Astrocyte (in vitro differentiated cells and primary cell): ENCODE results near the gene MATN3. TPM values are rescaled to one million over a fixed set of nuclear protein-coding genes. Genes with fewer than 3 reads are reported as not detected.

Source experiments
- DNase-seq: peaks from one replicate; pipeline ENCODE4 v3.0.0-alpha.2; 2010; ENCODE audit warnings: low read depth
- FAIRE-seq: peaks from 2 replicates; lab custom pipeline; 2011; peaks lifted over from hg19 to GRCh38; lab: Jason Lieb, UNC
- H2AFZ ChIP-seq: 2 replicates; pipeline ENCODE4 v1.6.0; 2012; ENCODE audit warnings: low read depth, low read length, inconsistent platforms
- H3K27ac ChIP-seq: 2 replicates; pipeline ENCODE4 v1.5.1; 2011; ENCODE audit warnings: low read depth, low read length, inconsistent platforms
- H3K27me3 ChIP-seq: 2 replicates; pipeline ENCODE4 v1.6.0; 2011; ENCODE audit warnings: low read length, inconsistent platforms; ENCODE audit not compliant: insufficient read depth
- H3K36me3 ChIP-seq: 2 replicates; pipeline ENCODE4 v1.5.1; 2011; ENCODE audit warnings: low read length, inconsistent platforms; ENCODE audit not compliant: insufficient read depth
- H3K4me1 ChIP-seq: 2 replicates; pipeline ENCODE4 v1.5.1; 2011; ENCODE audit warnings: low read length, inconsistent platforms; ENCODE audit not compliant: insufficient read depth
- H3K4me2 ChIP-seq: 2 replicates; pipeline ENCODE4 v1.6.0; 2012; ENCODE audit warnings: low read length, inconsistent platforms
- H3K4me3 ChIP-seq: 2 replicates; pipeline ENCODE4 v1.5.1; 2011; ENCODE audit warnings: low read depth, mild to moderate bottlenecking, low read length, inconsistent platforms; ENCODE audit not compliant: insufficient read depth
- H3K79me2 ChIP-seq: 2 replicates; pipeline ENCODE4 v1.6.0; 2012; ENCODE audit warnings: mild to moderate bottlenecking, low read length, inconsistent platforms; ENCODE audit not compliant: insufficient read depth
- H3K9ac ChIP-seq: 2 replicates; pipeline ENCODE4 v1.6.0; 2012; ENCODE audit warnings: mild to moderate bottlenecking, low read length, inconsistent platforms
- H3K9me3 ChIP-seq: 2 replicates; pipeline ENCODE4 v1.5.1; 2012; ENCODE audit warnings: low read depth, mild to moderate bottlenecking, low read length, inconsistent platforms; ENCODE audit not compliant: insufficient read depth
- H4K20me1 ChIP-seq: 2 replicates; pipeline ENCODE4 v1.6.0; 2012; ENCODE audit warnings: low read length, inconsistent platforms; ENCODE audit not compliant: insufficient read depth
- H3K27ac Mint-ChIP-seq: one replicate; pipeline ENCODE4 v1.8.0; 2021; ENCODE audit warnings: mild to moderate bottlenecking, mixed read lengths; ENCODE audit not compliant: unreplicated experiment
- H3K27me3 Mint-ChIP-seq: one replicate; pipeline ENCODE4 v1.8.0; 2021; ENCODE audit warnings: low read depth, mixed read lengths; ENCODE audit not compliant: unreplicated experiment
- H3K36me3 Mint-ChIP-seq: one replicate; pipeline ENCODE4 v1.8.0; 2021; ENCODE audit warnings: low read depth, mixed read lengths; ENCODE audit not compliant: unreplicated experiment
- H3K4me1 Mint-ChIP-seq: one replicate; pipeline ENCODE4 v1.8.0; 2021; ENCODE audit warnings: low read depth, mixed read lengths; ENCODE audit not compliant: unreplicated experiment
- H3K4me3 Mint-ChIP-seq: one replicate; pipeline ENCODE4 v1.8.0; 2021; ENCODE audit warnings: mild to moderate bottlenecking, moderate library complexity, mixed read lengths; ENCODE audit not compliant: unreplicated experiment
- H3K9me3 Mint-ChIP-seq: one replicate; pipeline ENCODE4 v1.8.0; 2021; ENCODE audit warnings: mild to moderate bottlenecking, mixed read lengths; ENCODE audit not compliant: unreplicated experiment
- EZH2 ChIP-seq: IDR thresholded peaks from 2 replicates; pipeline ENCODE4 v1.6.1; 2012; ENCODE audit warnings: mild to moderate bottlenecking, low read length, inconsistent platforms; ENCODE audit not compliant: insufficient read depth
- total RNA-seq: library from RNA; stranded (reverse); gene quantifications from 2 replicates; pipeline ENCODE4 v1.2.1, GENCODE V29; 2021
- TF ChIP-seq, protein P1 (sequence below): IDR thresholded peaks from 2 replicates; pipeline ENCODE4 v1.5.1; 2011; ENCODE audit warnings: low read depth, mild to moderate bottlenecking, inconsistent platforms, low read length, moderate library complexity; ENCODE audit not compliant: insufficient read depth

MATN3 gene
- total RNA-seq, 1 donor from 2014 or later, result 13.3 TPM

GRCh38 chr2:20013126-20013849 is 820 bp upstream of the MATN3 start:
- Mint-ChIP-seq H3K4me3 (peak overlapping the region; percentile 87), H3K4me1 (no peaks in the 10 kb centered on the region), H3K9me3 (peaks cover 1% of the 10 kb centered on the region), H3K27me3 (peaks cover 15% of the 10 kb centered on the region), H3K27ac (peak overlapping the region; percentile 90), H3K36me3 (no peaks in the 10 kb centered on the region)
- peak overlapping the region; percentile 87 for H3K4me2 ChIP-seq
- H3K4me1 ChIP-seq, result peaks cover 5% of the 10 kb centered on the region
- H2AFZ ChIP-seq, result peak overlapping the region; percentile 92
- no peak for DNase-seq
- no peaks in the 10 kb centered on the region for H3K9me3 ChIP-seq
- no peaks in the 10 kb centered on the region for H3K36me3 ChIP-seq
- TF ChIP-seq EZH2, result no peak
- TF ChIP-seq, protein P1, sequence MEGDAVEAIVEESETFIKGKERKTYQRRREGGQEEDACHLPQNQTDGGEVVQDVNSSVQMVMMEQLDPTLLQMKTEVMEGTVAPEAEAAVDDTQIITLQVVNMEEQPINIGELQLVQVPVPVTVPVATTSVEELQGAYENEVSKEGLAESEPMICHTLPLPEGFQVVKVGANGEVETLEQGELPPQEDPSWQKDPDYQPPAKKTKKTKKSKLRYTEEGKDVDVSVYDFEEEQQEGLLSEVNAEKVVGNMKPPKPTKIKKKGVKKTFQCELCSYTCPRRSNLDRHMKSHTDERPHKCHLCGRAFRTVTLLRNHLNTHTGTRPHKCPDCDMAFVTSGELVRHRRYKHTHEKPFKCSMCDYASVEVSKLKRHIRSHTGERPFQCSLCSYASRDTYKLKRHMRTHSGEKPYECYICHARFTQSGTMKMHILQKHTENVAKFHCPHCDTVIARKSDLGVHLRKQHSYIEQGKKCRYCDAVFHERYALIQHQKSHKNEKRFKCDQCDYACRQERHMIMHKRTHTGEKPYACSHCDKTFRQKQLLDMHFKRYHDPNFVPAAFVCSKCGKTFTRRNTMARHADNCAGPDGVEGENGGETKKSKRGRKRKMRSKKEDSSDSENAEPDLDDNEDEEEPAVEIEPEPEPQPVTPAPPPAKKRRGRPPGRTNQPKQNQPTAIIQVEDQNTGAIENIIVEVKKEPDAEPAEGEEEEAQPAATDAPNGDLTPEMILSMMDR, result no peak
- H3K27ac ChIP-seq, result no peak overlapping the region
- H3K27me3 ChIP-seq, result peaks cover 10% of the 10 kb centered on the region
- peak overlapping the region; percentile 54 for H3K4me3 ChIP-seq
- H3K9ac ChIP-seq, result peak overlapping the region; percentile 67
- FAIRE-seq, result no peak
- no peaks in the 10 kb centered on the region for H3K79me2 ChIP-seq
- H4K20me1 ChIP-seq, result no peaks in the 10 kb centered on the region

DNA sequence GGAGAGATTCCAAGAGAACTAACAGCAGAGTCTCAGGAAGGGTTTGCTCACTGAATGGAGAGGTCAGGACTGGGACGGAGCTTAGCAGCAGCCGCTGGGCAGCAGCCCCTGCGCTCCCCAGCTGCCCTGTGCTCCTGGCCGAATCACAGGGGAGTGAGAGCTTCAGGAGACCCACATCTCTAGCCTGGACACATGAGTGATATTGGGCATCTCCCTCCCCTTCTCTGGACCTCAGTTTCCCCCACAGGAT is 511 bp downstream of the MATN3 start:
- H3K4me3 ChIP-seq, result peak overlapping the region; percentile 38
- no peaks in the 10 kb centered on the region for H4K20me1 ChIP-seq
- Mint-ChIP-seq H3K9me3 (peaks cover 3% of the 10 kb centered on the region), H3K27me3 (peaks cover 15% of the 10 kb centered on the region), H3K36me3 (no peaks in the 10 kb centered on the region), H3K4me1 (no peaks in the 10 kb centered on the region), H3K27ac (peak overlapping the region; percentile 50), H3K4me3 (peak overlapping the region; percentile 82)
- no peaks in the 10 kb centered on the region for H3K9me3 ChIP-seq
- H3K9ac ChIP-seq, result peak overlapping the region; percentile 67
- FAIRE-seq (no peak), DNase-seq (no peak)
- no peaks in the 10 kb centered on the region for H3K36me3 ChIP-seq
- H3K27me3 ChIP-seq, result peaks cover 10% of the 10 kb centered on the region
- TF ChIP-seq, protein P1, result no peak
- TF ChIP-seq EZH2, result no peak
- H2AFZ ChIP-seq, result peak overlapping the region; percentile 80
- no peak overlapping the region for H3K27ac ChIP-seq
- peak overlapping the region; percentile 87 for H3K4me2 ChIP-seq
- H3K79me2 ChIP-seq, result no peaks in the 10 kb centered on the region
- peaks cover 5% of the 10 kb centered on the region for H3K4me1 ChIP-seq
